GM12878 (cell line): ENCODE measurements around the gene AK4. TPM values are rescaled to one million over a fixed set of nuclear protein-coding genes. Genes with fewer than 3 reads are reported as not detected.

Experiments
- ATAC-seq: fragments of 200-7000 bp; cut with Tn5 transposase; 3 replicates; pipeline ENCODE4 v1.9.1; 2020; ENCODE audit warnings: mild to moderate bottlenecking, moderate library complexity
- BruUV-seq: library from RNA; stranded (reverse); fragments of 400-500 nt; replicated peaks from 2 replicates; lab custom pipeline; 2021; lab: Mats Ljungman, UMichigan
- CTCF ChIA-PET: fragments of 300-600 bp; sonication (Branson Sonifier 250); formaldehyde crosslinking; extraction: SDS; loops from one replicate; lab custom pipeline; 2021; ENCODE audit warnings: inconsistent platforms; lab: Yijun Ruan, JAX
- POLR2A ChIA-PET: fragments of 350-600 bp; formaldehyde crosslinking; extraction: SDS; loops from one replicate; lab custom pipeline; 2021; ENCODE audit warnings: inconsistent platforms; lab: Charles Lee
- RAD21 ChIA-PET: fragments of 300-600 bp; sonication (Branson Sonifier 250); formaldehyde crosslinking; loops from one replicate; lab custom pipeline; 2023; ENCODE audit warnings: antibody characterized with exemption; ENCODE audit not compliant: unreplicated experiment; lab: Charles Lee
- SMC1A ChIA-PET: fragments of 300-600 bp; sonication (Branson Sonifier 250); formaldehyde crosslinking; loops from one replicate; lab custom pipeline; 2023; ENCODE audit not compliant: unreplicated experiment, uncharacterized antibody; lab: Charles Lee
- DNase-seq: peaks from one replicate; pipeline ENCODE4 v3.0.0-alpha.2; 2011; ENCODE audit warnings: low read depth, low spot score
- FAIRE-seq: peaks from 3 replicates; lab custom pipeline; 2011; peaks lifted over from hg19 to GRCh38; lab: Jason Lieb, UNC
- H2AFZ ChIP-seq: 2 replicates; pipeline ENCODE4 v1.6.0; 2011; ENCODE audit warnings: low read depth, low read length, control low read depth; ENCODE audit not compliant: control insufficient read depth
- H3K27ac ChIP-seq: 2 replicates; pipeline ENCODE4 v1.5.1; 2011; ENCODE audit warnings: control low read depth; ENCODE audit not compliant: control insufficient read depth, insufficient read depth
- H3K27me3 ChIP-seq, 2 experiments: replicated peaks in 1 of 2; 2 replicates each; pipeline versions ENCODE4 v1.6.0 to v1.6.1; 2011; ENCODE audit warnings: low read length in 1 of 2; ENCODE audit not compliant: control insufficient read depth in 2 of 2, insufficient read depth in 2 of 2
- H3K36me3 ChIP-seq, 2 experiments: 2 replicates each; pipeline ENCODE4 v1.5.1; 2011; ENCODE audit warnings: low read length in 1 of 2; ENCODE audit not compliant: control insufficient read depth in 2 of 2, insufficient read depth in 2 of 2
- H3K4me1 ChIP-seq: 2 replicates; pipeline ENCODE4 v1.6.1; 2011; ENCODE audit warnings: mild to moderate bottlenecking, low read length, moderate library complexity, mixed read lengths; ENCODE audit not compliant: control insufficient read depth, insufficient read depth
- H3K4me2 ChIP-seq: 2 replicates; pipeline ENCODE4 v1.6.0; 2011; ENCODE audit warnings: control low read depth; ENCODE audit not compliant: control insufficient read depth, insufficient read depth
- H3K4me3 ChIP-seq: fragments of 200-600 bp; sonication (generic); 2 replicates; pipeline ENCODE4 v1.5.1; 2016
- H3K79me2 ChIP-seq: 2 replicates; pipeline ENCODE4 v1.6.0; 2011; ENCODE audit warnings: low read length; ENCODE audit not compliant: control insufficient read depth, insufficient read depth
- H3K9ac ChIP-seq: 2 replicates; pipeline ENCODE4 v1.8.0; 2011; ENCODE audit warnings: low read length, control low read depth, mixed read lengths; ENCODE audit not compliant: control insufficient read depth, insufficient read depth
- H3K9me3 ChIP-seq: replicated peaks from 3 replicates; pipeline ENCODE4 v1.5.1; 2011; ENCODE audit warnings: mild to moderate bottlenecking, low read length; ENCODE audit not compliant: control insufficient read depth, insufficient read depth
- H4K20me1 ChIP-seq: 2 replicates; pipeline ENCODE4 v1.6.0; 2011; ENCODE audit not compliant: control insufficient read depth, insufficient read depth
- BCL11A ChIP-seq: IDR thresholded peaks from 2 replicates; pipeline ENCODE4 v1.6.1; 2011; ENCODE audit warnings: low read depth, low read length
- JUNB ChIP-seq: IDR thresholded peaks from 2 replicates; pipeline ENCODE4 v1.6.1; 2016; ENCODE audit warnings: antibody characterized with exemption, mild to moderate bottlenecking
- MEF2B ChIP-seq: fragments of 450-650 bp; IDR thresholded peaks from 2 replicates; pipeline ENCODE4 v1.6.1; 2018; ENCODE audit warnings: mild to moderate bottlenecking, moderate library complexity; ENCODE audit not compliant: partially characterized antibody, poor library complexity, severe bottlenecking
- MXI1 ChIP-seq: fragments of 150-350 bp; IDR thresholded peaks from 2 replicates; pipeline ENCODE4 v1.6.1; 2011; ENCODE audit warnings: low read depth, mild to moderate bottlenecking, inconsistent platforms, low read length, improper control_type of control experiment
- NFIC ChIP-seq: IDR thresholded peaks from 2 replicates; pipeline ENCODE4 v1.6.1; 2012; ENCODE audit warnings: low read depth, mild to moderate bottlenecking, inconsistent platforms, low read length, moderate library complexity
- PML ChIP-seq: IDR thresholded peaks from 2 replicates; pipeline ENCODE4 v1.6.1; 2012; ENCODE audit warnings: low read length, inconsistent platforms
- RELA ChIP-seq: fragments of 450-650 bp; IDR thresholded peaks from 2 replicates; pipeline ENCODE4 v1.8.0; 2014; ENCODE audit warnings: borderline replicate concordance; ENCODE audit not compliant: partially characterized antibody
- WGBS: methylation state at CpG from one replicate; pipeline ENCODE4 v1.1.6; 2016; ENCODE audit warnings: low lambda C conversion rate; ENCODE audit not compliant: insufficient replicate concordance, insufficient coverage; ENCODE audit errors: missing lambda C conversion rate; 5-methylcytosine and 5-hydroxymethylcytosine counted together
- in situ Hi-C: fragments of 300-500 bp; cut with MboI; formaldehyde crosslinking; loops from 9 replicates; pipeline ENCODE4 v1.14.3; 2018; ENCODE audit warnings: mixed read lengths
- intact Hi-C: fragments of 100-400 bp; cut with micrococcal nuclease; formaldehyde crosslinking; loops from one replicate; pipeline ENCODE4 v1.14.2; 2022; ENCODE audit not compliant: unreplicated experiment
- polyA plus RNA-seq, 11 experiments: library from polyadenylated mRNA; depleted of rRNA in 4 of 11; unstranded in 6 of 11; stranded (reverse) in 5 of 11; fragments of >200 nt; fragmentation: Nextera tagmentation in 4 of 11; fragmentation: Illumina TruSeq in 1 of 11; extraction: Ambion mirVana in 4 of 11; extraction: Trizol in 1 of 11; gene quantifications; 1 replicate in 1 of 11; 2 replicates in 10 of 11; pipeline versions ENCODE4 v1.2.1 to v1.2.3, GENCODE V29; 2011 to 2016; ENCODE audit warnings: inconsistent platforms in 2 of 11, missing spikeins in 2 of 11, low read depth in 1 of 11
- total RNA-seq, 4 experiments: library from RNA; depleted of rRNA in 3 of 4; stranded (reverse); fragments of >200 nt in 3 of 4; fragmentation: Illumina TruSeq in 1 of 4; extraction: Trizol in 1 of 4; gene quantifications; 2 replicates each; pipeline versions ENCODE4 v1.2.1 to v1.2.3, GENCODE V29; 2013 to 2021
- TF ChIP-seq, protein P1 (sequence below): fragments of 450-650 bp; formaldehyde crosslinking; IDR thresholded peaks from 2 replicates; pipeline ENCODE4 v1.4.0; 2022; ENCODE audit warnings: mild to moderate bottlenecking, moderate library complexity
- TF ChIP-seq, protein P2 (sequence below): fragments of 450-650 bp; IDR thresholded peaks from 2 replicates; pipeline ENCODE4 v1.6.1; 2014; ENCODE audit warnings: mild to moderate bottlenecking
- TF ChIP-seq, protein P3 (sequence below): fragments of 450-650 bp; IDR thresholded peaks from 2 replicates; pipeline ENCODE4 v1.6.1; 2016; ENCODE audit warnings: mild to moderate bottlenecking
- TF ChIP-seq, protein P4 (sequence below): fragments of 450-650 bp; formaldehyde crosslinking; IDR thresholded peaks from 2 replicates; pipeline ENCODE4 v1.5.0; 2022; ENCODE audit warnings: mild to moderate bottlenecking, missing genetic modification characterization

The AK4 gene
- total and polyA plus RNA-seq, 10 of the 15 experiments (the other 5 are each of a cell fraction or from before 2014, with no cell fraction given), result 23.9 to 161 (median 49.0) TPM

DNA sequence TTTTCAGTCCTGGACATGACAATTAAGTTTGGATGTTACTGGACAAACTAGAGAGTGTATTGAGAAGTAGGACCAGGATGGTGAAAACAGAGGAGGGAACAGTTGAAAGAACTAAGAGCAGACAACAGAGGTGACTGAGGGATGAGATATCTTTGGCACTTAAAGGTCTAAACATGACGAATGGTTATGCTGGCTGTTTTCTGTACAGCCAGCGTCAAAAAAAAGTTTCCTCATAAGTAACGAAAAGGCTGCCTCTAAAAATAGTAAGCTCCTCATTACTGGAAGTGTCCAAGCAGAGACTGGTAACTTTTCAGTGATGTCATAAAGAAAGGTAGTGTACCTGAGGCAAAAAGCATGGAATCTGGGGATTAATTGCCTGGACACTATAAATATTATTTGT lies 35.2 kb upstream of the AK4 start:
- 0% methylated on average over 3 of the region's 3 CpGs for WGBS
- ChIA-PET RAD21 (no interaction called here), SMC1A (no interaction called here)

More for the DNA sequence above, 35.2 kb upstream of the AK4 start:
- ATAC-seq (no peak), DNase-seq (no peak), FAIRE-seq (no peak)
- in situ Hi-C loops, result no loop called here
- ChIA-PET POLR2A (no interaction called here), CTCF (no interaction called here)
- no peaks in the 10 kb centered on the region for H3K79me2 ChIP-seq
- H3K9me3 ChIP-seq, result no peaks in the 10 kb centered on the region; the same call in 2 of the 3 replicates
- no peak overlapping the region for H3K4me2 ChIP-seq
- BruUV-seq, result no TSS peak
- H3K36me3 ChIP-seq, result no peaks in the 10 kb centered on the region
- H3K27ac ChIP-seq, result no peak overlapping the region
- H2AFZ ChIP-seq, result no peak overlapping the region
- no peak overlapping the region for H3K9ac ChIP-seq
- no peaks in the 10 kb centered on the region for H3K4me1 ChIP-seq
- H3K27me3 ChIP-seq, result no peaks in the 10 kb centered on the region
- H4K20me1 ChIP-seq, result no peaks in the 10 kb centered on the region
- TF ChIP-seq PML (no peak), MXI1 (no peak), JUNB (no peak), NFIC (no peak), RELA (no peak), BCL11A (no peak), MEF2B (no peak)
- TF ChIP-seq, protein P1, sequence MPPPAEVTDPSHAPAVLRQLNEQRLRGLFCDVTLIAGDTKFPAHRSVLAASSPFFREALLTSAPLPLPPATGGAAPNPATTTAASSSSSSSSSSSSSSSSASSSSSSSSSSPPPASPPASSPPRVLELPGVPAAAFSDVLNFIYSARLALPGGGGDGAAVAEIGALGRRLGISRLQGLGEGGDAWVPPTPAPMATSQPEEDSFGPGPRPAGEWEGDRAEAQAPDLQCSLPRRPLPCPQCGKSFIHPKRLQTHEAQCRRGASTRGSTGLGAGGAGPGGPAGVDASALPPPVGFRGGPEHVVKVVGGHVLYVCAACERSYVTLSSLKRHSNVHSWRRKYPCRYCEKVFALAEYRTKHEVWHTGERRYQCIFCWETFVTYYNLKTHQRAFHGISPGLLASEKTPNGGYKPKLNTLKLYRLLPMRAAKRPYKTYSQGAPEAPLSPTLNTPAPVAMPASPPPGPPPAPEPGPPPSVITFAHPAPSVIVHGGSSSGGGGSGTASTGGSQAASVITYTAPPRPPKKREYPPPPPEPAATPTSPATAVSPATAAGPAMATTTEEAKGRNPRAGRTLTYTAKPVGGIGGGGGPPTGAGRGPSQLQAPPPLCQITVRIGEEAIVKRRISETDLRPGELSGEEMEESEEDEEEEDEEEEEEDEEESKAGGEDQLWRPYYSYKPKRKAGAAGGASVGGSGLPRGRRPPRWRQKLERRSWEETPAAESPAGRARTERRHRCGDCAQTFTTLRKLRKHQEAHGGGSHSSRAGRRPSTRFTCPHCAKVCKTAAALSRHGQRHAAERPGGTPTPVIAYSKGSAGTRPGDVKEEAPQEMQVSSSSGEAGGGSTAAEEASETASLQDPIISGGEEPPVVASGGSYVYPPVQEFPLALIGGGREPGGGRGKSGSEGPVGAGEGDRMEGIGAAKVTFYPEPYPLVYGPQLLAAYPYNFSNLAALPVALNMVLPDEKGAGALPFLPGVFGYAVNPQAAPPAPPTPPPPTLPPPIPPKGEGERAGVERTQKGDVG (CRISPR knock-in tag), result no peak
- TF ChIP-seq, protein P2, sequence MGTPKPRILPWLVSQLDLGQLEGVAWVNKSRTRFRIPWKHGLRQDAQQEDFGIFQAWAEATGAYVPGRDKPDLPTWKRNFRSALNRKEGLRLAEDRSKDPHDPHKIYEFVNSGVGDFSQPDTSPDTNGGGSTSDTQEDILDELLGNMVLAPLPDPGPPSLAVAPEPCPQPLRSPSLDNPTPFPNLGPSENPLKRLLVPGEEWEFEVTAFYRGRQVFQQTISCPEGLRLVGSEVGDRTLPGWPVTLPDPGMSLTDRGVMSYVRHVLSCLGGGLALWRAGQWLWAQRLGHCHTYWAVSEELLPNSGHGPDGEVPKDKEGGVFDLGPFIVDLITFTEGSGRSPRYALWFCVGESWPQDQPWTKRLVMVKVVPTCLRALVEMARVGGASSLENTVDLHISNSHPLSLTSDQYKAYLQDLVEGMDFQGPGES, result no peak
- TF ChIP-seq, protein P3, sequence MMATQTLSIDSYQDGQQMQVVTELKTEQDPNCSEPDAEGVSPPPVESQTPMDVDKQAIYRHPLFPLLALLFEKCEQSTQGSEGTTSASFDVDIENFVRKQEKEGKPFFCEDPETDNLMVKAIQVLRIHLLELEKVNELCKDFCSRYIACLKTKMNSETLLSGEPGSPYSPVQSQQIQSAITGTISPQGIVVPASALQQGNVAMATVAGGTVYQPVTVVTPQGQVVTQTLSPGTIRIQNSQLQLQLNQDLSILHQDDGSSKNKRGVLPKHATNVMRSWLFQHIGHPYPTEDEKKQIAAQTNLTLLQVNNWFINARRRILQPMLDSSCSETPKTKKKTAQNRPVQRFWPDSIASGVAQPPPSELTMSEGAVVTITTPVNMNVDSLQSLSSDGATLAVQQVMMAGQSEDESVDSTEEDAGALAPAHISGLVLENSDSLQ, result no peak
- TF ChIP-seq, protein P4, sequence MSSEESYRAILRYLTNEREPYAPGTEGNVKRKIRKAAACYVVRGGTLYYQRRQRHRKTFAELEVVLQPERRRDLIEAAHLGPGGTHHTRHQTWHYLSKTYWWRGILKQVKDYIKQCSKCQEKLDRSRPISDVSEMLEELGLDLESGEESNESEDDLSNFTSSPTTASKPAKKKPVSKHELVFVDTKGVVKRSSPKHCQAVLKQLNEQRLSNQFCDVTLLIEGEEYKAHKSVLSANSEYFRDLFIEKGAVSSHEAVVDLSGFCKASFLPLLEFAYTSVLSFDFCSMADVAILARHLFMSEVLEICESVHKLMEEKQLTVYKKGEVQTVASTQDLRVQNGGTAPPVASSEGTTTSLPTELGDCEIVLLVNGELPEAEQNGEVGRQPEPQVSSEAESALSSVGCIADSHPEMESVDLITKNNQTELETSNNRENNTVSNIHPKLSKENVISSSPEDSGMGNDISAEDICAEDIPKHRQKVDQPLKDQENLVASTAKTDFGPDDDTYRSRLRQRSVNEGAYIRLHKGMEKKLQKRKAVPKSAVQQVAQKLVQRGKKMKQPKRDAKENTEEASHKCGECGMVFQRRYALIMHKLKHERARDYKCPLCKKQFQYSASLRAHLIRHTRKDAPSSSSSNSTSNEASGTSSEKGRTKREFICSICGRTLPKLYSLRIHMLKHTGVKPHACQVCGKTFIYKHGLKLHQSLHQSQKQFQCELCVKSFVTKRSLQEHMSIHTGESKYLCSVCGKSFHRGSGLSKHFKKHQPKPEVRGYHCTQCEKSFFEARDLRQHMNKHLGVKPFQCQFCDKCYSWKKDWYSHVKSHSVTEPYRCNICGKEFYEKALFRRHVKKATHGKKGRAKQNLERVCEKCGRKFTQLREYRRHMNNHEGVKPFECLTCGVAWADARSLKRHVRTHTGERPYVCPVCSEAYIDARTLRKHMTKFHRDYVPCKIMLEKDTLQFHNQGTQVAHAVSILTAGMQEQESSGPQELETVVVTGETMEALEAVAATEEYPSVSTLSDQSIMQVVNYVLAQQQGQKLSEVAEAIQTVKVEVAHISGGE (CRISPR knock-in tag), result no peak
- H3K4me3 ChIP-seq, result no peak overlapping the region
- intact Hi-C loops, result no loop called here
